HepG2 (cell line): Measurements from ENCODE around the gene AARS2. TPM values are rescaled to one million over a fixed set of nuclear protein-coding genes. Genes with fewer than 3 reads are reported as not detected.

Source experiments
- CBX1 ChIP-seq: IDR thresholded peaks from one replicate; pipeline ENCODE4 v1.6.1; 2016; ENCODE audit warnings: antibody characterized with exemption, low read depth
- HCFC1 ChIP-seq: fragments of 150-350 bp; IDR thresholded peaks from 2 replicates; pipeline ENCODE4 v1.6.1; 2014; ENCODE audit warnings: low read depth, low read length
- HOXA9 ChIP-seq: sonication (generic); formaldehyde crosslinking; IDR thresholded peaks from 2 replicates; pipeline ENCODE4 v1.8.1; 2022; ENCODE audit warnings: missing genetic modification reagents, mild to moderate bottlenecking, moderate library complexity, borderline replicate concordance
- LRRFIP1 ChIP-seq: sonication (generic); formaldehyde crosslinking; conservative IDR thresholded peaks from 2 replicates; pipeline ENCODE4 v1.4.0; 2020; ENCODE audit warnings: missing genetic modification reagents
- RBFOX2 ChIP-seq: fragments of 200-400 bp; formaldehyde crosslinking; IDR thresholded peaks from 2 replicates; pipeline ENCODE4 v1.6.1; 2017; ENCODE audit warnings: low read depth, mild to moderate bottlenecking, low read length
- STAT5B ChIP-seq: sonication (generic); formaldehyde crosslinking; IDR thresholded peaks from 2 replicates; pipeline ENCODE4 v1.4.0; 2020; ENCODE audit warnings: missing genetic modification reagents
- TFAP4 ChIP-seq: sonication (generic); IDR thresholded peaks from 2 replicates; pipeline ENCODE4 v1.6.1; 2016; ENCODE audit warnings: low read depth, borderline replicate concordance
- ZBTB49 ChIP-seq: sonication (generic); formaldehyde crosslinking; IDR thresholded peaks from 2 replicates; pipeline ENCODE4 v1.4.0; 2020; ENCODE audit warnings: missing genetic modification reagents, borderline replicate concordance
- ZFP36L2 ChIP-seq: sonication (generic); formaldehyde crosslinking; IDR thresholded peaks from 2 replicates; pipeline ENCODE4 v1.4.0; 2020; ENCODE audit warnings: missing genetic modification reagents
- ZNF232 ChIP-seq: sonication (generic); formaldehyde crosslinking; IDR thresholded peaks from 2 replicates; pipeline ENCODE4 v1.4.0; 2020; ENCODE audit warnings: missing genetic modification reagents, borderline replicate concordance
- ZNF629 ChIP-seq: sonication (generic); formaldehyde crosslinking; conservative IDR thresholded peaks from 2 replicates; pipeline ENCODE4 v1.5.0; 2020; ENCODE audit warnings: missing genetic modification reagents
- ZSCAN29 ChIP-seq: sonication (generic); formaldehyde crosslinking; conservative IDR thresholded peaks from 2 replicates; pipeline ENCODE4 v1.4.0; 2020; ENCODE audit warnings: mild to moderate bottlenecking, missing genetic modification reagents
- ZXDC ChIP-seq: sonication (generic); formaldehyde crosslinking; IDR thresholded peaks from 2 replicates; pipeline ENCODE4 v1.5.0; 2020; ENCODE audit warnings: mild to moderate bottlenecking, missing genetic modification reagents
- polyA plus RNA-seq, 8 experiments: library from polyadenylated mRNA; depleted of rRNA in 3 of 8; stranded (reverse) in 7 of 8; unstranded in 1 of 8; fragments of >200 nt; fragmentation: Illumina TruSeq in 4 of 8; extraction: Trizol in 4 of 8; gene quantifications; 2 replicates each; pipeline versions ENCODE4 v1.2.1 to v1.2.3, GENCODE V29; 2011 to 2016; ENCODE audit warnings: low read depth in 4 of 8, missing spikeins in 1 of 8, mixed read lengths in 1 of 8; ENCODE audit not compliant: insufficient read depth in 1 of 8
- total RNA-seq, 5 experiments: library from RNA; depleted of rRNA; stranded (reverse); fragments of >200 nt; fragmentation: Illumina TruSeq; extraction: Trizol; gene quantifications; 2 replicates each; pipeline ENCODE4 v1.2.3, GENCODE V29; 2016; ENCODE audit warnings: low read depth in 1 of 5

Gene AARS2
- total and polyA plus RNA-seq, 2 of the 13 experiments (the other 11 are each of a cell fraction or from before 2014, with no cell fraction given), result 7.5 to 24.1 TPM

- TF ChIP-seq ZSCAN29 (CRISPR knock-in tag) (peak; percentile 72; the same call in 1 of the 2 replicates), HOXA9 (CRISPR knock-in tag) (peak; percentile 86; the same call in 1 of the 2 replicates), ZFP36L2 (CRISPR knock-in tag) (peak; percentile 87; the same call in 1 of the 2 replicates), CBX1 (peak; percentile 97), STAT5B (CRISPR knock-in tag) (peak; percentile 88; the same call in 1 of the 2 replicates), TFAP4 (peak; percentile 87), ZNF232 (CRISPR knock-in tag) (peak; percentile 84; the same call in 1 of the 2 replicates), ZBTB49 (CRISPR knock-in tag) (peak; percentile 90; the same call in 1 of the 2 replicates), HCFC1 (peak; percentile 60; the same call in 1 of the 2 replicates), ZNF629 (CRISPR knock-in tag) (peak; percentile 60), ZXDC (0 out of 2 replicates have a peak, but pooled peaks have one; percentile 38), RBFOX2 (peak; percentile 98), LRRFIP1 (CRISPR knock-in tag) (0 out of 2 replicates have a peak, but pooled peaks have one; percentile 41)
Observed at GRCh38 chr6:44312901-44313788, at the start of gene AARS2 (continued).
